Measurements from ENCODE around the gene KDM5B.

KDM5B gene

GRCh38 chr1:202788800-202789199 is 19.4 kb downstream of the KDM5B start:
- Histone ChIP-seq H3K27ac (ENCODE audit: low read depth, low read length) (no peak overlapping the region), H3K36me3 (ENCODE audit: insufficient read depth, low read length) (no peaks in the 10 kb centered on the region), H2AFZ (ENCODE audit: low read length, unreplicated experiment) (no peak overlapping the region), H3K4me1 (ENCODE audit: control insufficient read depth, insufficient read depth, low read length, unreplicated experiment) (peaks cover 3% of the 10 kb centered on the region), H3K27me3 (ENCODE audit: insufficient read depth, low read length) (no peaks in the 10 kb centered on the region), H3K79me2 (ENCODE audit: control insufficient read depth, insufficient read depth, low read length, unreplicated experiment) (peaks cover 83% of the 10 kb centered on the region), H3K4me3 (ENCODE audit: low read depth, low read length) (no peak overlapping the region)

- no peak overlapping the region for H3K27ac ChIP-seq (ENCODE audit: low read depth, low read length)
- H3K4me1 ChIP-seq (ENCODE audit: control insufficient read depth, insufficient read depth, low read length, unreplicated experiment) = peaks cover 3% of the 10 kb centered on the region
- H3K27me3 ChIP-seq (ENCODE audit: insufficient read depth, low read length) = no peaks in the 10 kb centered on the region
- peaks cover 83% of the 10 kb centered on the region for H3K79me2 ChIP-seq (ENCODE audit: control insufficient read depth, insufficient read depth, low read length, unreplicated experiment)
- no peaks in the 10 kb centered on the region for H3K36me3 ChIP-seq (ENCODE audit: insufficient read depth, low read length)
- no peak overlapping the region for H2AFZ ChIP-seq (ENCODE audit: low read length, unreplicated experiment)
- H3K4me3 ChIP-seq (ENCODE audit: low read depth, low read length) = no peak overlapping the region
Observed at GRCh38 chr1:202786804-202787203, 21.4 kb downstream of the KDM5B start.

- no peak overlapping the region for H2AFZ ChIP-seq (ENCODE audit: low read length, unreplicated experiment)
- H3K27ac ChIP-seq (ENCODE audit: low read depth, low read length) = no peak overlapping the region
- no peak overlapping the region for H3K4me3 ChIP-seq (ENCODE audit: low read depth, low read length)
- H3K4me1 ChIP-seq (ENCODE audit: control insufficient read depth, insufficient read depth, low read length, unreplicated experiment) = peaks cover 3% of the 10 kb centered on the region
- H3K79me2 ChIP-seq (ENCODE audit: control insufficient read depth, insufficient read depth, low read length, unreplicated experiment) = peaks cover 82% of the 10 kb centered on the region
- no peaks in the 10 kb centered on the region for H3K27me3 ChIP-seq (ENCODE audit: insufficient read depth, low read length)
- H3K36me3 ChIP-seq (ENCODE audit: insufficient read depth, low read length) = no peaks in the 10 kb centered on the region
Observed at GRCh38 chr1:202781180-202781579, 27.0 kb downstream of the KDM5B start.

GRCh38 chr1:202770135-202770534 is 38.1 kb downstream of the KDM5B start:
- no peak overlapping the region for H2AFZ ChIP-seq (ENCODE audit: low read length, unreplicated experiment)
- H3K27me3 ChIP-seq (ENCODE audit: insufficient read depth, low read length) = no peaks in the 10 kb centered on the region
- H3K36me3 ChIP-seq (ENCODE audit: insufficient read depth, low read length) = peaks cover 31% of the 10 kb centered on the region
- no peak overlapping the region for H3K27ac ChIP-seq (ENCODE audit: low read depth, low read length)
- H3K4me3 ChIP-seq (ENCODE audit: low read depth, low read length) = no peak overlapping the region
- H3K79me2 ChIP-seq (ENCODE audit: control insufficient read depth, insufficient read depth, low read length, unreplicated experiment) = peaks cover 2% of the 10 kb centered on the region
- H3K4me1 ChIP-seq (ENCODE audit: control insufficient read depth, insufficient read depth, low read length, unreplicated experiment) = no peaks in the 10 kb centered on the region

- Histone ChIP-seq H3K36me3 (ENCODE audit: insufficient read depth, low read length) (peaks cover 18% of the 10 kb centered on the region; the same call in 1 of the 2 replicates), H3K4me1 (ENCODE audit: control insufficient read depth, insufficient read depth, low read length, unreplicated experiment) (no peaks in the 10 kb centered on the region), H3K79me2 (ENCODE audit: control insufficient read depth, insufficient read depth, low read length, unreplicated experiment) (no peaks in the 10 kb centered on the region), H3K27me3 (ENCODE audit: insufficient read depth, low read length) (no peaks in the 10 kb centered on the region), H2AFZ (ENCODE audit: low read length, unreplicated experiment) (no peak overlapping the region), H3K4me3 (ENCODE audit: low read depth, low read length) (no peak overlapping the region), H3K27ac (ENCODE audit: low read depth, low read length) (no peak overlapping the region)
Observed at GRCh38 chr1:202765721-202766120, 42.5 kb downstream of the KDM5B start.

- H3K27ac ChIP-seq (ENCODE audit: low read depth, low read length) = no peak overlapping the region
- H3K4me3 ChIP-seq (ENCODE audit: low read depth, low read length) = no peak overlapping the region
- H3K4me1 ChIP-seq (ENCODE audit: control insufficient read depth, insufficient read depth, low read length, unreplicated experiment) = no peaks in the 10 kb centered on the region
- no peak overlapping the region for H2AFZ ChIP-seq (ENCODE audit: low read length, unreplicated experiment)
- H3K27me3 ChIP-seq (ENCODE audit: insufficient read depth, low read length) = no peaks in the 10 kb centered on the region
- no peaks in the 10 kb centered on the region for H3K79me2 ChIP-seq (ENCODE audit: control insufficient read depth, insufficient read depth, low read length, unreplicated experiment)
- peaks cover 34% of the 10 kb centered on the region; the same call in 1 of the 2 replicates for H3K36me3 ChIP-seq (ENCODE audit: insufficient read depth, low read length)
Observed at GRCh38 chr1:202762019-202762418, 46.2 kb downstream of the KDM5B start.

- H3K27ac ChIP-seq (ENCODE audit: low read depth, low read length) = no peak overlapping the region
- no peaks in the 10 kb centered on the region for H3K79me2 ChIP-seq (ENCODE audit: control insufficient read depth, insufficient read depth, low read length, unreplicated experiment)
- no peak overlapping the region for H2AFZ ChIP-seq (ENCODE audit: low read length, unreplicated experiment)
- H3K4me3 ChIP-seq (ENCODE audit: low read depth, low read length) = no peak overlapping the region
- no peaks in the 10 kb centered on the region for H3K4me1 ChIP-seq (ENCODE audit: control insufficient read depth, insufficient read depth, low read length, unreplicated experiment)
- peaks cover 48% of the 10 kb centered on the region for H3K36me3 ChIP-seq (ENCODE audit: insufficient read depth, low read length)
- H3K27me3 ChIP-seq (ENCODE audit: insufficient read depth, low read length) = no peaks in the 10 kb centered on the region
Observed at GRCh38 chr1:202760589-202760988, 47.6 kb downstream of the KDM5B start.

- H3K4me1 ChIP-seq (ENCODE audit: control insufficient read depth, insufficient read depth, low read length, unreplicated experiment) = no peaks in the 10 kb centered on the region
- H2AFZ ChIP-seq (ENCODE audit: low read length, unreplicated experiment) = no peak overlapping the region
- H3K79me2 ChIP-seq (ENCODE audit: control insufficient read depth, insufficient read depth, low read length, unreplicated experiment) = no peaks in the 10 kb centered on the region
- no peaks in the 10 kb centered on the region for H3K27me3 ChIP-seq (ENCODE audit: insufficient read depth, low read length)
- peaks cover 65% of the 10 kb centered on the region for H3K36me3 ChIP-seq (ENCODE audit: insufficient read depth, low read length)
- no peak overlapping the region for H3K27ac ChIP-seq (ENCODE audit: low read depth, low read length)
- no peak overlapping the region for H3K4me3 ChIP-seq (ENCODE audit: low read depth, low read length)
Observed at GRCh38 chr1:202756391-202756790, 51.8 kb downstream of the KDM5B start.

GRCh38 chr1:202754293-202754692 is 53.9 kb downstream of the KDM5B start:
- Histone ChIP-seq H3K36me3 (ENCODE audit: insufficient read depth, low read length) (peaks cover 63% of the 10 kb centered on the region), H3K79me2 (ENCODE audit: control insufficient read depth, insufficient read depth, low read length, unreplicated experiment) (no peaks in the 10 kb centered on the region), H3K4me3 (ENCODE audit: low read depth, low read length) (no peak overlapping the region), H2AFZ (ENCODE audit: low read length, unreplicated experiment) (no peak overlapping the region), H3K4me1 (ENCODE audit: control insufficient read depth, insufficient read depth, low read length, unreplicated experiment) (no peaks in the 10 kb centered on the region), H3K27ac (ENCODE audit: low read depth, low read length) (no peak overlapping the region), H3K27me3 (ENCODE audit: insufficient read depth, low read length) (no peaks in the 10 kb centered on the region)

GRCh38 chr1:202752774-202753173 is 55.4 kb downstream of the KDM5B start:
- Histone ChIP-seq H3K27me3 (ENCODE audit: insufficient read depth, low read length) (no peaks in the 10 kb centered on the region), H3K27ac (ENCODE audit: low read depth, low read length) (no peak overlapping the region), H3K79me2 (ENCODE audit: control insufficient read depth, insufficient read depth, low read length, unreplicated experiment) (no peaks in the 10 kb centered on the region), H2AFZ (ENCODE audit: low read length, unreplicated experiment) (no peak overlapping the region), H3K4me1 (ENCODE audit: control insufficient read depth, insufficient read depth, low read length, unreplicated experiment) (no peaks in the 10 kb centered on the region), H3K4me3 (ENCODE audit: low read depth, low read length) (no peak overlapping the region), H3K36me3 (ENCODE audit: insufficient read depth, low read length) (peaks cover 56% of the 10 kb centered on the region)

- Histone ChIP-seq H3K27ac (ENCODE audit: low read depth, low read length) (no peak overlapping the region), H3K36me3 (ENCODE audit: insufficient read depth, low read length) (peaks cover 46% of the 10 kb centered on the region), H3K4me1 (ENCODE audit: control insufficient read depth, insufficient read depth, low read length, unreplicated experiment) (no peaks in the 10 kb centered on the region), H3K4me3 (ENCODE audit: low read depth, low read length) (no peak overlapping the region), H3K79me2 (ENCODE audit: control insufficient read depth, insufficient read depth, low read length, unreplicated experiment) (no peaks in the 10 kb centered on the region), H2AFZ (ENCODE audit: low read length, unreplicated experiment) (no peak overlapping the region), H3K27me3 (ENCODE audit: insufficient read depth, low read length) (no peaks in the 10 kb centered on the region)
Observed at GRCh38 chr1:202750761-202751160, 57.5 kb downstream of the KDM5B start.
